Epithelial cell of proximal tubule (primary cell): ENCODE measurements around the gene EPHB2. TPM values are rescaled to one million over a fixed set of nuclear protein-coding genes. Genes with fewer than 3 reads are reported as not detected.

ENCODE experiments used
- DNase-seq: peaks from one replicate; pipeline ENCODE4 v3.0.0-alpha.2; 2011; ENCODE audit warnings: low read depth
- H3K4me3 ChIP-seq: 2 replicates; pipeline ENCODE4 v1.5.1; 2011; ENCODE audit warnings: low read depth, mild to moderate bottlenecking, low read length
- total RNA-seq: library from RNA; depleted of rRNA; stranded (reverse); fragments of >200 nt; gene quantifications from 2 replicates; pipeline ENCODE4 v1.2.3, GENCODE V29; 2015
- TF ChIP-seq, protein P1 (sequence below): conservative IDR thresholded peaks from 2 replicates; pipeline ENCODE4 v1.5.1; 2012; ENCODE audit warnings: low read depth, mild to moderate bottlenecking, low read length

EPHB2 gene
- total RNA-seq, 1 donor from 2014 or later: 47.8 TPM

DNA sequence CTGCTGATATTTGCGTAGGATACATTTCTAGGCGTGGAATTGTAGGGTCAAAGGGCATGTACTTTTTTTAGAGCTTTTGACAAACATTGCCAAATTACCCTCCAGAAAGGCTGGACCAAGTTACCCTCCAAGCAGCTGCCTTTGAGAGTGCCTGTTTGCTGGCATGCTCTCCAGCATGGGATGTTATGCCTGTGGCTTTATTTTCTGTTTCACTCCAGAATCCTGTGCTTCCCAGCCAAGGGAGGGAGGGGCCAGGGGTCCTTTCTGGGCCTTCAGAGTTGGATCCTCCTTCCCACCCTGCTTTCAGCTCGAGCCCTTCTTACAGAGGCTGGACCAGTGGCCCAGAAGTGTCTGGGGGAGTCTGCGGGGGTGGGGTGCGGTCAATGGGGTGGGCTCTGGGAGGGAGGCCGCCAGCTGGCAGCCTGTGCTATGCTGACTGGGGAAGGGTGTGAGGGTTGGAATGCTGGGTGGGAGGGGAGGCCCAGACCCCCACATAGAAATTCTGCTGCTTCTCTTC, 81.2 kb downstream of the EPHB2 start:
- H3K4me3 ChIP-seq: no peak overlapping the region
- DNase-seq: no peak
- TF ChIP-seq, protein P1, sequence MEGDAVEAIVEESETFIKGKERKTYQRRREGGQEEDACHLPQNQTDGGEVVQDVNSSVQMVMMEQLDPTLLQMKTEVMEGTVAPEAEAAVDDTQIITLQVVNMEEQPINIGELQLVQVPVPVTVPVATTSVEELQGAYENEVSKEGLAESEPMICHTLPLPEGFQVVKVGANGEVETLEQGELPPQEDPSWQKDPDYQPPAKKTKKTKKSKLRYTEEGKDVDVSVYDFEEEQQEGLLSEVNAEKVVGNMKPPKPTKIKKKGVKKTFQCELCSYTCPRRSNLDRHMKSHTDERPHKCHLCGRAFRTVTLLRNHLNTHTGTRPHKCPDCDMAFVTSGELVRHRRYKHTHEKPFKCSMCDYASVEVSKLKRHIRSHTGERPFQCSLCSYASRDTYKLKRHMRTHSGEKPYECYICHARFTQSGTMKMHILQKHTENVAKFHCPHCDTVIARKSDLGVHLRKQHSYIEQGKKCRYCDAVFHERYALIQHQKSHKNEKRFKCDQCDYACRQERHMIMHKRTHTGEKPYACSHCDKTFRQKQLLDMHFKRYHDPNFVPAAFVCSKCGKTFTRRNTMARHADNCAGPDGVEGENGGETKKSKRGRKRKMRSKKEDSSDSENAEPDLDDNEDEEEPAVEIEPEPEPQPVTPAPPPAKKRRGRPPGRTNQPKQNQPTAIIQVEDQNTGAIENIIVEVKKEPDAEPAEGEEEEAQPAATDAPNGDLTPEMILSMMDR: no peak

DNA sequence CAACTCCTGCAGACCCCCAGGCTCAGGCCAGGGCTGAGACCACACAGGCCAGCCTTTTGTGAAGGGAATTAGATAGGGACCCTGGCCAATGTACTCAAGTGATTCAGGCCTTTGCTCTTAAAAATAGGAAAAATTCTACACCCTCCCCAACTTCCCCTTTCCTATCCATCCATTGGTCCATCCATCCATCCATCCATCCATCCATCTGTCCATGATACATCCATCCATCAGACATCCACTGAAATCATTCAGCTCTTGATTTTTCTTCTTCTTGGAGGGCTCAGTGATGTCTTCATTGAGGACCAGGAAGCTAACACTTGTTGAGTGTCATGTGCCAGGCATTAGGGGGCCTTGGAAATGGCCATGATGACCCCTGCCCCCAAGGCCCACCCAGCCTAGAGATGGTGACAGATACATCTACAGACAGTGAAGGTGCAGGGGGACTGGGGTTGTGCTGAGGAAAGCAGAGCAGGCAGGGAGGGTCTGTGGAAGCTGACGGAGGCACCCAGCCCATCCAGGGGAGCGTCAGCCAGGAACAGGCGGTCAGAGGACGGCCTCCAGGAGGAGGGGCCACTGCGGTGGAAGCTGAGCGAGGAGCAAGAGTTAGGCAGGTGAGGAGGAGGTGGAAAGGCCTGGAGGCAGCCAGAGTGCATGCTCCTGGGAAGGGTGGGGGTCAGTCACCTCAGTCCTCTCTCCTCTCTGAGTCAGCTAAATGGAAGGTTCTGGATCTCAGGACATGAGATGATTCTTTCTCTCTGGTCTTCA, 81.9 kb downstream of the EPHB2 start:
- DNase-seq: no peak
- TF ChIP-seq, protein P1: no peak
- no peak overlapping the region for H3K4me3 ChIP-seq

DNA sequence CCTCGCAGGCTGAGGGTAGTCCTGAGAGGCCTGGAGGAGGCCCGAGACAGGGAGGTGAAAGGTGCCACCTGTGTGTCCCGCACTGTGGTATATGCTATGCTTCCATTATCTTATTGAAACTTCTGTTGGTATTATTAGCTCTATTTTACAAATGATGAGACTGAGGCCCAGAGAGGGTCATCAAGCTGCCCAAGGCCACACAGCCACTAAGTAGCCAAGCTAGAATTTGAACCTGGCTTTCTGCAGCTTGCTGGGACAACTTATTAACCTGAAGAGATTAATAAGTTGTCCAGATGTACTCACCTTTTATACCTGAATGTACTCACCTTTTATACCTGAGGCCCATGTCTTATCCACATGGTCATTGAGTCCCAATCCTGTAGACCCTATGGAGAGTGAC, 83.0 kb downstream of the EPHB2 start:
- no peak overlapping the region for H3K4me3 ChIP-seq
- TF ChIP-seq, protein P1: no peak
- DNase-seq: no peak

DNA sequence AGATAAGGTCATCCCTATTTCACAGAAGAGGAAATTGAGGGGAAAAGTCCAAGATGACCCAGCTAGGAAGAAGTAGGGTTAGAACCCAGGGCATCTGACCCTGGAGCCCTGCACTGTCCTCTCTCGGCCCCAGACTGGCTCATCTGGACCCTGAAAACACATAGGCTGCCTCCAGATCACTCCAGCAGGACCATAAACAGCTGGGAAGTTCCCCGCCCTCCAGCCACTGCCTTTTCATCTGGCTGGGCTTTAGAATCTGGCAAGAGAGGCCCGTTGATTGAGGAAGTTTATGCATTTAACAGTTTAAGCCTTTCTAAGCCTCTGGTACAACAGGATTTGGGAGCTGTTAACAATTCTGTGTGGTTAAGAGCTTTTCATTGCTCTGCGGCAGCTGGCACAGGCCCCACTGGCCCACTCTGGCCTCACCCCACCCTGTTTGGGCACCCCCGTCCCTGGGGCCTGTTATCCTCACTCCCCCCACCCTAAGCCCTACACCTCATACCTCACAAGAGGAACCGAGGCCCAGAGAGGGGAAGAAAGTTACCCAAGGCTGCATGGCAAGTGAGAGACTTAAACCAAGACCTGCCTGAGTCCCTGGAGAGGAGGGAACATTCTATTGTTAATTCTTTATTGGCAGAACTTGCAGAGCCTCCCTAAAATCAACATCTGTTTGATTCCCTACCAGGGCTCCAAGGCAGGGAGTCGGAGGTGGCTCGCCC, 84.2 kb downstream of the EPHB2 start:
- no peak for DNase-seq
- TF ChIP-seq, protein P1: no peak
- H3K4me3 ChIP-seq: no peak overlapping the region

DNA sequence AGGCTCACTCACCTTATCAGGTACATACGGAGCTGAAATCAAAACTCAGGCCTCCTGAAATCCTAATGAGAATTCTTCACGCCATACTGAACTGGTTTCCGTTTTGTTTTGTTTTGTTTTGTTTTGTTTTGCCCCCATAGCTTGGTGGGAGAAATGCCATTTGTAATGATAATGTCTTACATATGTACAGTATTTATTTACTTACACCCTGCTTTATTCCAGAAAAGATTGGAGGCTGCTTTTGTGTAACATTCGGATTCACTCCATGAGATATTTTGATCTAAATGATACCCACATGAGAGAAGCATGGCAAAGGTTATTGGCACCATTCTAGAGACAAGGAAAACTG, 84.7 kb downstream of the EPHB2 start:
- no peak for DNase-seq
- TF ChIP-seq, protein P1: no peak
- no peak overlapping the region for H3K4me3 ChIP-seq

DNA sequence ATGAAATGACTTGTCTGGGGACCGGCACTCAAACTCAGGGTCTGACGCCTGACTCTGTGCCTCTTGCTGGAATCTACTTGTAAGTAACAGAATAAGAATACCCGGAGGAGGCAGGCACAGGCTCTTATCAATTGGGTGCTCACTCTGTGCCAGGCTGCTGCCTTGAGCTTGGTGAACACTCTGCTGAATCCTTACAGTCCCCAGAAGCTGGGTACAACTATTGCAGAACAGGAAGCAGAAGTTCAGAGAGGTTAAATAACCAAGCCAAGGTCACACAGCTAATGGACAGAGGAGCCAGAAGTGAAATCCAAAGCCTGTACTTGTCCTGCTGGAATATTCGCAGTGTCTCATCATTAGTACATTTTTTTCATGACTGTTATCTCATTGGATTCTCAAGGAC, 86.0 kb downstream of the EPHB2 start:
- DNase-seq: no peak
- TF ChIP-seq, protein P1: no peak
- no peak overlapping the region for H3K4me3 ChIP-seq
